H1 (cell line): ENCODE results near the gene DAPK2. TPM values are rescaled to one million over a fixed set of nuclear protein-coding genes. Genes with fewer than 3 reads are reported as not detected.

Experiments used
- CTCF ChIA-PET: fragments of 300-600 bp; sonication (Branson Sonifier 250); formaldehyde crosslinking; loops from one replicate; lab custom pipeline; 2021; ENCODE audit not compliant: partially characterized antibody; lab: Charles Lee
- POLR2A ChIA-PET: fragments of 300-600 bp; sonication (Branson Sonifier 250); formaldehyde crosslinking; loops from one replicate; lab custom pipeline; 2021; ENCODE audit warnings: inconsistent platforms; ENCODE audit not compliant: partially characterized antibody; lab: Charles Lee
- DNase-seq, 2 experiments: peaks; one replicate each; pipeline versions ENCODE4 v3.0.0 to v3.0.0-alpha.2; 2010 to 2022; ENCODE audit warnings: low spot score in 2 of 2, low read depth in 1 of 2, mixed read lengths in 1 of 2
- FAIRE-seq: peaks from 2 replicates; lab custom pipeline; 2011; peaks lifted over from hg19 to GRCh38; lab: Jason Lieb, UNC
- H2AFZ ChIP-seq: 2 replicates; pipeline ENCODE4 v1.8.1; 2012; ENCODE audit warnings: low read length, inconsistent platforms
- H2AK5ac ChIP-seq: 2 replicates; pipeline ENCODE4 v1.6.1; 2013; ENCODE audit warnings: low read depth, low read length
- H2BK120ac ChIP-seq: replicated peaks from 2 replicates; pipeline ENCODE3; 2013; ENCODE audit warnings: low read depth, low read length, inconsistent platforms
- H2BK12ac ChIP-seq: 2 replicates; pipeline ENCODE4 v1.6.1; 2013; ENCODE audit warnings: low read depth, low read length
- H2BK15ac ChIP-seq: 2 replicates; pipeline ENCODE4 v1.6.1; 2013; ENCODE audit warnings: low read length
- H2BK20ac ChIP-seq: 2 replicates; pipeline ENCODE4 v1.6.1; 2013; ENCODE audit warnings: low read length
- H2BK5ac ChIP-seq: 2 replicates; pipeline ENCODE4 v1.6.1; 2013; ENCODE audit warnings: low read depth, low read length
- H3K14ac ChIP-seq: 2 replicates; pipeline ENCODE4 v1.6.1; 2013; ENCODE audit warnings: inconsistent platforms; ENCODE audit not compliant: insufficient read length
- H3K18ac ChIP-seq: 2 replicates; pipeline ENCODE4 v1.6.1; 2013; ENCODE audit warnings: low read length; ENCODE audit errors: extremely low read depth
- H3K23ac ChIP-seq: 2 replicates; pipeline ENCODE4 v1.6.1; 2013; ENCODE audit warnings: inconsistent platforms; ENCODE audit not compliant: insufficient read length
- H3K23me2 ChIP-seq: 2 replicates; pipeline ENCODE4 v1.6.1; 2013; ENCODE audit warnings: low read depth, low read length
- H3K27ac ChIP-seq: 2 replicates; pipeline ENCODE4 v1.6.1; 2011; ENCODE audit warnings: low read depth, low read length, inconsistent platforms
- H3K27me3 ChIP-seq, 4 experiments: replicated peaks in 1 of 4; 1 replicate in 1 of 4; 2 replicates in 3 of 4; pipeline versions ENCODE4 v1.6.1 to v1.8.1; 2011 to 2013; ENCODE audit warnings: low read length in 3 of 4, mild to moderate bottlenecking in 3 of 4, inconsistent platforms in 2 of 4, mixed read lengths in 2 of 4, moderate library complexity in 1 of 4; ENCODE audit not compliant: control insufficient read depth in 3 of 4, insufficient read depth in 3 of 4; ENCODE audit errors: extremely low read depth in 1 of 4
- H3K36me3 ChIP-seq, 4 experiments: 2 replicates each; pipeline versions ENCODE4 v1.6.1 to v1.8.1; 2011 to 2013; ENCODE audit warnings: mild to moderate bottlenecking in 4 of 4, low read length in 3 of 4, moderate library complexity in 2 of 4, control low read depth in 1 of 4, inconsistent platforms in 1 of 4; ENCODE audit not compliant: insufficient read depth in 4 of 4, control insufficient read depth in 2 of 4
- H3K4ac ChIP-seq: replicated peaks from 2 replicates; pipeline ENCODE3; 2013; ENCODE audit warnings: low read length, low read depth, mixed read lengths, inconsistent platforms; ENCODE audit not compliant: insufficient read length
- H3K4me1 ChIP-seq, 4 experiments: replicated peaks in 1 of 4; 1 replicate in 1 of 4; 2 replicates in 3 of 4; pipeline versions ENCODE4 v1.6.1 to v1.8.1; 2011 to 2013; ENCODE audit warnings: low read length in 3 of 4, inconsistent platforms in 2 of 4, mixed read lengths in 1 of 4; ENCODE audit not compliant: insufficient read depth in 4 of 4, control insufficient read depth in 3 of 4
- H3K4me2 ChIP-seq, 2 experiments: 2 replicates each; pipeline versions ENCODE4 v1.6.1 to v1.8.1; 2011 to 2013; ENCODE audit warnings: low read depth in 2 of 2, low read length in 2 of 2, control low read depth in 1 of 2, inconsistent platforms in 1 of 2, mild to moderate bottlenecking in 1 of 2; ENCODE audit not compliant: insufficient read depth in 1 of 2
- H3K4me3 ChIP-seq, 4 experiments: fragments of 200-600, 300-600 bp in 1 of 4; sonication (generic), shearing (Covaris generic), sonication (Bioruptor Twin) in 1 of 4; 2 replicates each; pipeline versions ENCODE4 v1.5.1 to v1.8.1; 2011 to 2016; ENCODE audit warnings: low read length in 4 of 4, low read depth in 3 of 4, control low read depth in 2 of 4, inconsistent platforms in 2 of 4, mild to moderate bottlenecking in 2 of 4, mixed read lengths in 1 of 4, moderate library complexity in 1 of 4; ENCODE audit not compliant: insufficient read depth in 2 of 4; ENCODE audit errors: extremely low read depth in 1 of 4
- H3K56ac ChIP-seq: replicated peaks from 2 replicates; pipeline ENCODE3; 2013; ENCODE audit warnings: low read depth, mild to moderate bottlenecking, mixed read lengths, low read length, inconsistent platforms; ENCODE audit not compliant: insufficient read length
- H3K79me1 ChIP-seq: 2 replicates; pipeline ENCODE4 v1.6.1; 2013; ENCODE audit warnings: low read depth, low read length, control low read depth
- H3K79me2 ChIP-seq, 2 experiments: 2 replicates each; pipeline versions ENCODE4 v1.6.1 to v1.8.1; 2012 to 2013; ENCODE audit warnings: low read length in 2 of 2, mild to moderate bottlenecking in 2 of 2, inconsistent platforms in 1 of 2; ENCODE audit not compliant: insufficient read depth in 2 of 2, control insufficient read depth in 1 of 2
- H3K9ac ChIP-seq, 4 experiments: replicated peaks in 1 of 4; 1 replicate in 1 of 4; 2 replicates in 3 of 4; pipeline versions ENCODE4 v1.6.1 to v1.8.1; 2011 to 2013; ENCODE audit warnings: low read depth in 3 of 4, low read length in 3 of 4, control low read depth in 2 of 4, mild to moderate bottlenecking in 2 of 4, moderate library complexity in 2 of 4, inconsistent platforms in 1 of 4; ENCODE audit errors: extremely low read depth in 1 of 4
- H3K9me3 ChIP-seq, 2 experiments: 2 replicates each; pipeline versions ENCODE4 v1.6.1 to v1.8.1; 2012 to 2013; ENCODE audit warnings: mild to moderate bottlenecking in 2 of 2, moderate library complexity in 2 of 2, control low read depth in 1 of 2, inconsistent platforms in 1 of 2, low read depth in 1 of 2, low read length in 1 of 2, mixed read lengths in 1 of 2; ENCODE audit not compliant: insufficient read depth in 2 of 2
- H4K20me1 ChIP-seq, 2 experiments: replicated peaks in 1 of 2; 2 replicates each; pipeline versions ENCODE3 to v1.8.1; 2011 to 2013; ENCODE audit warnings: inconsistent platforms in 2 of 2, low read length in 2 of 2, mild to moderate bottlenecking in 1 of 2; ENCODE audit not compliant: insufficient read depth in 2 of 2, control insufficient read depth in 1 of 2
- H4K5ac ChIP-seq: 2 replicates; pipeline ENCODE4 v1.6.1; 2013; ENCODE audit warnings: low read length, low read depth, mixed read lengths, inconsistent platforms; ENCODE audit not compliant: insufficient read length
- H4K8ac ChIP-seq: 2 replicates; pipeline ENCODE4 v1.8.0; 2013; ENCODE audit warnings: mild to moderate bottlenecking, moderate library complexity, low read length, inconsistent platforms; ENCODE audit not compliant: insufficient read depth; ENCODE audit errors: extremely low read depth
- H4K91ac ChIP-seq: replicated peaks from 2 replicates; pipeline ENCODE3; 2013; ENCODE audit warnings: low read length, mixed read lengths, inconsistent platforms; ENCODE audit not compliant: insufficient read length
- BACH1 ChIP-seq: IDR thresholded peaks from 2 replicates; pipeline ENCODE4 v1.6.1; 2012; ENCODE audit warnings: low read length, improper control_type of control experiment
- BRCA1 ChIP-seq: IDR thresholded peaks from 2 replicates; pipeline ENCODE4 v1.6.1; 2012; ENCODE audit warnings: low read depth, low read length, improper control_type of control experiment
- CHD1 ChIP-seq: IDR thresholded peaks from 2 replicates; pipeline ENCODE4 v1.6.1; 2012; ENCODE audit warnings: low read depth, low read length, improper control_type of control experiment
- CTBP2 ChIP-seq: IDR thresholded peaks from 2 replicates; pipeline ENCODE4 v1.7.0; 2011; ENCODE audit warnings: borderline replicate concordance, mild to moderate bottlenecking, moderate library complexity, mixed read lengths, low read length; ENCODE audit not compliant: insufficient read depth, insufficient read length
- HDAC2 ChIP-seq, 2 experiments: fragments of 300-600 bp in 1 of 2; sonication (generic) in 1 of 2; IDR thresholded peaks; 2 replicates each; pipeline ENCODE4 v1.6.1; 2011 to 2012; ENCODE audit warnings: low read depth in 2 of 2, low read length in 2 of 2, mild to moderate bottlenecking in 2 of 2, moderate library complexity in 2 of 2, borderline replicate concordance in 1 of 2, inconsistent platforms in 1 of 2
- HDAC6 ChIP-seq: IDR thresholded peaks from one replicate; pipeline ENCODE4 v1.7.1; 2012; ENCODE audit warnings: low read depth, mild to moderate bottlenecking, inconsistent platforms, low read length, moderate library complexity
- MAFK ChIP-seq: IDR thresholded peaks from 2 replicates; pipeline ENCODE4 v1.6.1; 2012; ENCODE audit warnings: low read depth, mild to moderate bottlenecking, improper control_type of control experiment, low read length
- RAD21 ChIP-seq, 2 experiments: IDR thresholded peaks in 1 of 2; conservative IDR thresholded peaks in 1 of 2; 2 replicates each; pipeline ENCODE4 v1.6.1; 2011; ENCODE audit warnings: low read depth in 2 of 2, low read length in 2 of 2, improper control_type of control experiment in 1 of 2, inconsistent platforms in 1 of 2, mild to moderate bottlenecking in 1 of 2, moderate library complexity in 1 of 2
- RFX5 ChIP-seq: IDR thresholded peaks from 2 replicates; pipeline ENCODE4 v1.6.1; 2011; ENCODE audit warnings: low read depth, low read length, improper control_type of control experiment, borderline replicate concordance
- SP2 ChIP-seq: IDR thresholded peaks from 2 replicates; pipeline ENCODE4 v1.6.1; 2012; ENCODE audit warnings: mild to moderate bottlenecking, low read length, inconsistent platforms
- TCF12 ChIP-seq: IDR thresholded peaks from 2 replicates; pipeline ENCODE4 v1.6.1; 2011; ENCODE audit warnings: low read depth, mild to moderate bottlenecking, low read length
- WGBS, 2 experiments: shearing (Covaris generic) in 1 of 2; methylation state at CpG; one replicate each; pipeline versions ENCODE4 v1.1.6 to v1.1.7; 2013 to 2015; ENCODE audit warnings: low lambda C conversion rate in 2 of 2, mixed read lengths in 2 of 2, inconsistent platforms in 1 of 2, low coverage in 1 of 2, missing lambda C conversion rate in 1 of 2; ENCODE audit not compliant: insufficient replicate concordance in 2 of 2, insufficient coverage in 1 of 2, insufficient read length in 1 of 2; ENCODE audit errors: extremely low coverage in 1 of 2, missing lambda C conversion rate in 1 of 2; 5-methylcytosine and 5-hydroxymethylcytosine counted together
- polyA plus RNA-seq, 7 experiments: library from polyadenylated mRNA; depleted of rRNA in 3 of 7; stranded (reverse) in 5 of 7; unstranded in 2 of 7; fragments of >200 nt in 5 of 7; fragments of 200-250 nt in 2 of 7; gene quantifications; 1 replicate in 5 of 7; 2 replicates in 1 of 7; 4 replicates in 1 of 7; pipeline versions ENCODE4 v1.2.1 to v1.2.3, GENCODE V29; 2011 to 2013; ENCODE audit warnings: missing spikeins in 2 of 7, mixed read lengths in 2 of 7
- total RNA-seq: library from RNA; stranded (reverse); fragmentation: NEBNext Ultra II Directional; extraction: Animal tissue kit (Norgen Biotek cat#: 25700); gene quantifications from 2 replicates; pipeline ENCODE4 v1.2.1, GENCODE V29; 2021
- TF ChIP-seq, protein P1 (sequence below): IDR thresholded peaks from 2 replicates; pipeline ENCODE4 v1.6.1; 2011; ENCODE audit warnings: low read length, improper control_type of control experiment

The DAPK2 gene
- total and polyA plus RNA-seq, 2 of the 8 experiments (the other 6 are each of a cell fraction or from before 2014, with no cell fraction given): 1.8 to 2.9 TPM

DNA sequence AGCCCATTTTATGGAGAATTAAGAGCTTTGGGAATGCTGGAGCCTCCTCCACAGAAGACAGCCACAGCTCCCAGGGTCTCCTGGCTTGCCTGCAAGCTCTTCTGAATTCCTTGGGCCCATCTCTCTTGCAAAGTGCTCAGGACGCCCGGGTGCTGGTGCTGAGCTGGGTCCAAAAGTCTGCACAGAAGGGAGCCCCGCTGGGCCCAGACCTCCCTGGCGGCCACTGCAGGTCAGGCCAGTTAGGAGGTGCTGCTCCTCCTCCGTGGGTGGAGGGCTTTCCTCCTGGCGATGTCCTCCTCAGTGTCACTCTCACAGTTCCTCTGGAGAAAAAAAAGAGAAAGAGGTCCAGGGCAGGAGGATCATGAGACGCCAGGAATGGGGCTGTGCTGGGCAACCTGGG is 138.0 kb downstream of the DAPK2 start:
- DNase-seq (no peak), FAIRE-seq (no peak)
- Histone ChIP-seq H3K36me3 (no peaks in the 10 kb centered on the region), H3K27ac (no peak overlapping the region), H4K8ac (no peak overlapping the region), H3K23me2 (no peaks in the 10 kb centered on the region), H3K4ac (no peak overlapping the region), H3K9ac (no peak overlapping the region), H2BK5ac (no peak overlapping the region), H3K79me2 (no peaks in the 10 kb centered on the region), H2AFZ (no peak overlapping the region), H2BK12ac (no peak overlapping the region), H3K56ac (no peak overlapping the region), H2BK20ac (no peak overlapping the region), H4K20me1 (no peaks in the 10 kb centered on the region), H4K91ac (no peak overlapping the region), H2AK5ac (no peak overlapping the region), H2BK15ac (no peak overlapping the region), H2BK120ac (no peak overlapping the region), H3K27me3 (no peaks in the 10 kb centered on the region), H3K4me1 (peaks cover 0 to 6% (median 0%) of the 10 kb centered on the region in 4 experiments; a peak in 3 of 7 replicates), H3K4me2 (no peak overlapping the region), H3K4me3 (no peak overlapping the region), H3K14ac (no peak overlapping the region), H3K79me1 (no peaks in the 10 kb centered on the region), H3K18ac (no peak overlapping the region), H3K23ac (no peak overlapping the region), H4K5ac (no peak overlapping the region), H3K9me3 (no peaks in the 10 kb centered on the region)
- 92% methylated on average over 6 of the region's 7 CpGs; no CpG with 5 or more reads in 1 of the 2 experiments for WGBS, 2 experiments
- TF ChIP-seq RAD21 (IDR thresholded peaks at IDR 0.05 in 1 of 2, conservative IDR thresholded peaks at IDR 0.05 in 1 of 2; ENCODE audit: low read depth in 2 of 2, low read length in 2 of 2): no peak
- TF ChIP-seq BACH1: no peak
- no peak for TF ChIP-seq CTBP2
- no peak for TF ChIP-seq RFX5
- TF ChIP-seq, protein P1, sequence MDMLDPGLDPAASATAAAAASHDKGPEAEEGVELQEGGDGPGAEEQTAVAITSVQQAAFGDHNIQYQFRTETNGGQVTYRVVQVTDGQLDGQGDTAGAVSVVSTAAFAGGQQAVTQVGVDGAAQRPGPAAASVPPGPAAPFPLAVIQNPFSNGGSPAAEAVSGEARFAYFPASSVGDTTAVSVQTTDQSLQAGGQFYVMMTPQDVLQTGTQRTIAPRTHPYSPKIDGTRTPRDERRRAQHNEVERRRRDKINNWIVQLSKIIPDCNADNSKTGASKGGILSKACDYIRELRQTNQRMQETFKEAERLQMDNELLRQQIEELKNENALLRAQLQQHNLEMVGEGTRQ: no peak
- no peak for TF ChIP-seq CHD1
- TF ChIP-seq HDAC2 (IDR thresholded peaks at IDR 0.05; ENCODE audit: borderline replicate concordance in 1 of 2, low read depth in 2 of 2, low read length in 2 of 2): no peak
- TF ChIP-seq HDAC6: no peak
- no peak for TF ChIP-seq MAFK
- TF ChIP-seq TCF12: no peak
- no peak for TF ChIP-seq SP2
- TF ChIP-seq BRCA1: no peak
- ChIA-PET POLR2A (interaction anchor here (0.7 kb wide), 1 partner anchor 201 kb away, joined by 3 read pairs; no protein-coding TSS in a partner anchor), CTCF (interaction anchor here (0.6 to 1.2 kb wide), 4 partner anchors 17 to 159 kb away, joined by 3 to 4 read pairs (median 4); no protein-coding TSS in a partner anchor)
